HG02852 (cell line): Measurements from ENCODE around the gene ZBP1.
"Not testable (repeated sequence)": the region's sequence is repeated elsewhere in the genome, so short reads cannot be mapped to it uniquely, and the experiment has no call there.

Experiments used
- ATAC-seq: cut with Tn5 transposase; IDR thresholded peaks from one replicate; pipeline ENCODE4 v1.9.1; 2021; ENCODE audit warnings: mild to moderate bottlenecking, moderate library complexity; ENCODE audit not compliant: unreplicated experiment

The ZBP1 gene

DNA sequence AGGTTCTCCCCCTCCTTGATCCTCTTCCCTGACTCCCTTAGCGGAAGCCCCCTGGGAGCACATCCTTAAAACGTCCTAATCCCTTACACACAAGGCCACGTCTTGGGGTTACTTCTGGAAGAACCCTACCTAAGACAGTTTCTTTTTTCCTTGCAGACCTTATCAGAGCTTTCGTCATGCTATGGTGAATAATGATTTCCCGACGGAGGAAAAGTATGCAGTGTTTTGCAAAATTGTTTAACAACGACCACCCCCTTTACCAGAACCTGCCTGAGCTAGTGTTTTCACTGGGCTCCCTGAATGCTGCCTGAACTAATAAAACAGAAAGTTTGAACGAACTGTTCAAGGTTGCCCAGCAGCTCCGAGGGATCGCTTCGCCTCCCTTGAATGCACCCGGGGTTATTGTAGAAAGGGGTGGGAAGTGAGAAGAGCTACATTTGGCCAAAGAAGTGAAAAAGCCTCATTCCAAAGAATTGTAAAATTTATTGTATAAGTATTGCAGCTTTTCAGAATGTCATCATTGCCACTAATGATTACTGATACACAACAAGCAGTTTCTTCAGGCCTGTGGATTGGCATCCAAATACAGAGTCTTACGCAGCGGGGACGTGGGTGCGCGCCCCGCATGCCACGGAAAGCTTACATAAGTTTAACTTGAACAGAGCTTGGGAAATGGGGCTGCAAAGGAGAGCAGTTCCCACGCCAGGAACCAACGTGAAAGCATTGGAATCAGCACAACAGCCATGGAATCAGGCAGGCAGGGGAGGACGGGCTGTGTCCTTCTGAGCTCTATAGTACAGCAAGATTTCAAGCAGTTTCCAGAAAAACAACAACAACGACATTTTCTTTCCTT is 27.9 kb upstream of the ZBP1 start:
- no peak for ATAC-seq

DNA sequence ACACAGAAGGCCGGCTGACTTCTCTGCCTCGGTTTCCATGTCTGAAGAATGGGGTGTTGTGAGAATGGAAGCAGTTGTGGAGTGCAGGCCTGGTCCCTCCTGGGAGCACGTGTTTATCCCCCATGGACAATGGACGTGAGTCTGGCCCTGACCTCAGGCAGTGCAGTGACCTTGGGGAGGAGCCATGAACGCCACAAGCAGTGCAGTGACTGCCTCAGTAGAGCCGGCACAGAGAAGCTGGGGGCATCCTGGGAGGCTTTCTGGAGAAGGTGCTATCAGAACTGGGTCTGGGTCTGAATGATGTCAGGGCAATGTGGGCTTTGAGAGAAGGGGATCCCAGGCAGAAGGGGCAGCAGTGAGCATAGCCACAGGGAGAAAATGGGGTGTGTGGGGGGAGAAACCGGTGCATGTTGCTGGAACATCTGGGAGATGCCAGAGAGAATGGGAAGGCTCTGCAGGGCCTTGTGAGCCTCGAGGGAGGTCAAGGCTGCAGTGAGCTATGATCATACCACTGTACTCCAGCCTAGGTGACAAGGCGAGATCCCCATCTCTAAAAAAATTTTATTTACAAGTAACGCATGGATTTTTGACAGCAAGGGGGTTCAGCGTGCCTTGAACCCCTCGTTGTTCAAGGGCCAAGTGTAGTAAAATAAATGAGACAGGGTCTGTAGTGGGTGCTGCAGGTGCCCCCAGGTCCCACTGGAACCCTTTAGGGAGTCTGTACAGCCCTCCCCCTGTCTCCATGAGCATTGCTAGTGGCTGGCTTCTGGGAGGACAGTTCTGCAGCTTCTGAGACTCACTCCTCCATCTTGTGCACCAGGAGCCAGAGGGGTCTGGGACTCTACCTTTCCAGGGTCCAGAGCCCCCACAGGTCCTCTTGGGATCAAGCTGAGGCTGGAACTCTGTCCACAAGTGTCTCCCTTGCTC is 27.0 kb upstream of the ZBP1 start:
- no peak for ATAC-seq

DNA sequence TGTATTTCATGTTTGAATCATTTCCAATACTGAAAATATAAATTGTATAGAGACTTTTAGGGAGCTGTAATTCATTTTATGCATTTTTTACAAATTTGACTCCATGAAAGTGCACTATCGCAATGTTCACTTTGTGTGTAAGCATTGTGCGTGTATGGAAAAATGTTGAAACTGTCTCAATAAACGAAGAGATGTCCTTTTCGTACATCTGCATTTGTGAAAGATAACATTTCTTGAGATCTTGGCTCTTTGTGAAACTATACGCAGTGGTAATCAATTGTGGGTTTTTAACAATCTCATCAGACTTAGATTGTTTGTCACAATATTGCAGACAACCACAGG is 18.6 kb upstream of the ZBP1 start:
- ATAC-seq: no peak

DNA sequence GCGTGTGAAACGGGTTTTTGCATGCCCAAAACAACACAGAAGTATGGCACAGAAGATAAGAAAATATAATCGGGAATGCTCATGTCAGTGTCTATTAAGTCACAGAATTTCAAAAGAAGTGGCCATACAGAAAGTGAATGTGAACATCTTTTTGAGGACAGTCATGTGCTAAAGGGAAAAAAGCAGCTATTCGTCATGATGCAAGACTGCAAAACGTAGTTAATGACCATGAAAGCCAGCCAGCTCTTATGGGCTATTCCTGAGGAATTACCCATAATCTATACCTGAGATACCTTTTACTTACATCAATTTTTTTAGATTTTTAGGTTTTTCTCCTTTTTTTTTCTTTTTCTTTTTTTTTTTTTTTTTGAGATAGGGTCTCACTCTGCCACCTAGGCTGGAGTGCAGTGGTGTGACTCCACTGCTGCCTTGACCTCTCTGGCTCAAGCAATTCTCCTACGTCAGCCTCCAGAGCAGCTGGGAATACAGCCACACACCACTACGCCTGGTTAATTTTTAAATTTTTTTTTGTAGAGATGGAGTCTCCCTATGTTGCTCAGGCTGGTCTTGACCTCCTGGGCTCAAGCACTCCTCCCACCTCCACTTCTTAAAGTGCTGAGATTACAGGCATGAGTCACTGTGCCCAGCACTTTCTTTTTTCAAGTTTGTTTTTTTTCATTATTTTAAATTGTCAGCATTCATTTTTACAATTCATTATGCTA is 18.1 kb upstream of the ZBP1 start:
- no peak for ATAC-seq

GRCh38 chr20:57633945-57634491 is 13.8 kb upstream of the ZBP1 start:
- ATAC-seq: no peak

GRCh38 chr20:57632286-57632685 is 12.1 kb upstream of the ZBP1 start:
- ATAC-seq: no peak

GRCh38 chr20:57630061-57630460 is 9.8 kb upstream of the ZBP1 start:
- no peak for ATAC-seq

DNA sequence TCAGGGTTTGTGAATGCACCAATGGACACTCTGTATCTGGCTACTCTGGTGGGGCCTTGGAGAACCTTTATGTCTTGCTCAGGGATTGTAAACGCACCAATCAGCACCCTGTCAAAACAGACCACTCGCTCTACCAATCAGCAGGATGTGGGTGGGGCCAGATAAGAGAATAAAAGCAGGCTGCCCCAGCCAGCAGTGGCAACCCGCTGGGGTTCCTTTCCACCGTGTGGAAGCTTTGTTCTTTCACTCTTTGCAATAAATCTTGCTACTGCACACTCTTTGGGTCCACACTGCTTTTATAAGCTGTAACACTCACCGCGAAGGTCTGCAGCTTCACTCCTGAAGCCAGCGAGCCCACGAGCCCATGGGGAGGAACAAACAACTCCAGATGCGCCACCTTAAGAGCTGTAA is 9.3 kb upstream of the ZBP1 start:
- not testable (repeated sequence) for ATAC-seq

GRCh38 chr20:57628962-57629308 is 8.7 kb upstream of the ZBP1 start:
- ATAC-seq: not testable (repeated sequence)

- ATAC-seq: no peak
Observed at GRCh38 chr20:57628047-57628961, 8.1 kb upstream of the ZBP1 start.

- no peak for ATAC-seq
Observed at GRCh38 chr20:57627339-57627738, 7.1 kb upstream of the ZBP1 start.

GRCh38 chr20:57625978-57626377 is 5.8 kb upstream of the ZBP1 start:
- no peak for ATAC-seq

DNA sequence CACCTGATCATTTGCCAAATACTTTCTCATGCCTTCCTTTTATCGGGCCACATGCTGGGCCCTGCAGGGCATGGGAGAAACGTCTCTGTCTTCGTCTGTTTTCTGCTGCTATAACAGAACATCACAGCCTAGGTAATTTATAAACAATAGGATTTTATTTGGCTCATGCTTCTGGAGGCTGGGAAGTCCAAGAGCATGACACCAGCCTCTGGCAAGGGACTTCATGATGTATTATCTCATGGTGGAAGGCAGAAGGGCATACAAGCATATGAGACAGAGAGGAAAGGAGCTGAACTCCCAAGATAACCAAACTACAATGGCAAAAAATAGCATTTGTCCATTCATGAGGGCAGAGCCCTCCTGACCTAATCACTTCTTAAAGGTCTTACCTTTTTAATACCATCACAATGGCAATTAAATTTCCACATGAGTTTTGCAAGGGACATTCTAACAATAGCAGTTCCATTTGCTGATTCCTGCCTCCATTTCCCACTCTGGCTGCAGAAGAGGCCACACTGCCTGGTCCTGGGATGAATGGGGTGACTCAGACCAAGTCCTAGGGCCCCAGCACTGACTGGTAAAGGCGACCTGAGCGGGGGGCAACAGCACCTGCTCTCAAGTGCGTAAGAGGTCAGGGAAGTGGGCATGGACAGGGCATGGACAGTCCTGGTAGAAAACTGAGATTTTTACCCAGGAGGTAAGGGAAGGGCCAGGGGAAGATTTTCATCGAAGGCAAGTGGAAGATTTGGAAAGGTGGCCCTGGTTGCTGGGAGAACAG is 5.1 kb upstream of the ZBP1 start:
- ATAC-seq: no peak

DNA sequence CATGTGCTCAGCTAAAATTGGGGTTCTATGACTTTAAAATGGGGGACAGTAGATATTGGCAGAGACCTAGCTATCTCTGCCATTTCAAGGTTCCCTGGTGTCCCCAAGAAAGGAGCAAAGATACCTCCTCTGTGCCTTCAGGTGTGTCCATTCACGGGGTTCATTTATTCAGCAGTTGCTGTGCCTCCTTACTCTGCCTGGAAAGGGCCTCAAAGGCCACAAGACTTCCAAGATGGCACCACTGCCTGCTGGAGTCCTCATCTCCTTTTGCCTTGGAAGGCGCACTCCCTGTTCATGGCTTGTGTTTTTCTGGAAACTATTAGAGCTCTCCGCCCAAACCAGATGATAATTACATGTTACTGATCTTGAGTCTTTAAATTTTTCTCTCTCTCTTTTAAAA is 3.9 kb upstream of the ZBP1 start:
- no peak for ATAC-seq

DNA sequence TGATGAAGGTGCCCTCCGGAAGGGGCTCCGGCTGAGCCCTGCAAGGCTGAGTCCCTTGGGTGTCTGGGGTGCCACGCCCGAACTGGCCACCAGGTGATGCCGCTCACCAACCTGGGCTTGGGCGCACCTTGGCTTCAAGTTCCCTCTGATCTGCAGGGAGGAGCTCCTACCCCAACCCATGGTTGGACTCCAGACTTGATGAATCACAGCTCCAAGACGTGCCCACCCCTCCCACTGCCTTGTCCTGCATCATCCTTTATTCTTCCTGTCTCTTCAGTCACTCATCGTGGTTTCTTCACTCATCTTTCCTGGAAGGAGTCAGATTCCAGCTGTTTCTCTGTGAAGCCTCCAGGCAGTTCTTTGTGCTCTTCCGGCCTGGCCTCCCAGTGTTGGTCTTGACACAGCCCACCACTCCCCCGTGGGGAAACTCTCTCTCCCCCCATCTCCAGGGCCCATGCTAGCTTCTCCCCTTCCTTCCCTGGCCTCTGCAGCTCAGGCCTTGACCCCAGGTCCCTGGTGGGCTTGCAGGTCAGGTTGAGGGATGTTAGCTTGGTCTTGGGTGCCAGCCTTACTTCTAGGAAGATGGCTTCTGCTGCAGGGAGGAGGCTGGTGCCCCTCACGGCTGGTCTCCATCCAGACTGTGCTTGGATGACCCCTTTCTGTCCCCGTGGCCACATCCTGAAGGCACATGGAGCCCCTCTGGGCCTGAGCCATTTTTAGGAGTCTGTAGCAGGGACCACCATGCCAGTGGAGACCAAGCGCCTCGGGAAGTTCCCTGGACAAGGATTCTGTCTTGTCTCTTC is 2.6 kb upstream of the ZBP1 start:
- ATAC-seq: no peak

DNA sequence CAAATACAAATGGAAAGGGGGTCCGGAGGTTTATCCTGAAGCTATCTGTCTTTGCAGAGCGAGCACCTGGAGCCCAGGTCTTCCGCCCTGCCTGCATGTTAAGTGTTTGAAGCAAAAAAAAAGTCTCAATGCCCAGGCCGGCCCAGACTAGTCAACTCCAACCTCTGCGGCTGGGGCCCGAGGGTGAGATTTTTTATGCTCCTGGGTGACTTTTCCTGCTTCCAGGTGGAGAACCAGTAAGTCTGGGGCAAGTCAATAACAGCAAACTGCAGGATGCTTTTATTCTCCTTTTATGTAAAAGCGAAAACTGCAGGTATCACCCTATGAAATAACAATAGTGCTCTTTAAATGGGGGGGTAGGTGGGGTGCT is 2.0 kb upstream of the ZBP1 start:
- ATAC-seq: no peak

GRCh38 chr20:57621421-57622200 is 1.4 kb upstream of the ZBP1 start:
- ATAC-seq: no peak

DNA sequence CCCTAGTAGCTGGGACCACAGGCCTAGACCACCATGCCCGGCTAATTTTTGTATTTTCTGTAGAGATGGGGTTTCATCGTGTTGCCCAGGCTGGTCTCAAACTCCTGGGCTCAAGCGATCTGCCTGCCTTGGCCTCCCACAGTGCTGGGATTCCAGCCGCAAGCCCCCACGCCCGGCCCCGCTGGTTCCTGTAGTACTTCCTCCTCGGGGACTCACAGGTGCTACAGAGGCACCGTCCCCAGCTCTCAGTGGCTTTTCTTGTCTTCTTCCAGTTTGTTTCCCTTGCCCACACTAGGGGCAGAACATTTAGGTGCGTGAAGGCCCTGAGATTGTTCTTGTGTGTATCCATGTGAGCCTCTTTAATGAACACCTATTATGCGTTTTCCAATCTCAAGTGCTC is 773 bp upstream of the ZBP1 start:
- no peak for ATAC-seq
